Midbrain (tissue), 1 donor: ENCODE data around the gene NUP98.

ENCODE experiments used
- DNase-seq: peaks from one replicate; lab custom pipeline; 2025; lab: John Stamatoyannopoulos, UW

Gene NUP98

DNA sequence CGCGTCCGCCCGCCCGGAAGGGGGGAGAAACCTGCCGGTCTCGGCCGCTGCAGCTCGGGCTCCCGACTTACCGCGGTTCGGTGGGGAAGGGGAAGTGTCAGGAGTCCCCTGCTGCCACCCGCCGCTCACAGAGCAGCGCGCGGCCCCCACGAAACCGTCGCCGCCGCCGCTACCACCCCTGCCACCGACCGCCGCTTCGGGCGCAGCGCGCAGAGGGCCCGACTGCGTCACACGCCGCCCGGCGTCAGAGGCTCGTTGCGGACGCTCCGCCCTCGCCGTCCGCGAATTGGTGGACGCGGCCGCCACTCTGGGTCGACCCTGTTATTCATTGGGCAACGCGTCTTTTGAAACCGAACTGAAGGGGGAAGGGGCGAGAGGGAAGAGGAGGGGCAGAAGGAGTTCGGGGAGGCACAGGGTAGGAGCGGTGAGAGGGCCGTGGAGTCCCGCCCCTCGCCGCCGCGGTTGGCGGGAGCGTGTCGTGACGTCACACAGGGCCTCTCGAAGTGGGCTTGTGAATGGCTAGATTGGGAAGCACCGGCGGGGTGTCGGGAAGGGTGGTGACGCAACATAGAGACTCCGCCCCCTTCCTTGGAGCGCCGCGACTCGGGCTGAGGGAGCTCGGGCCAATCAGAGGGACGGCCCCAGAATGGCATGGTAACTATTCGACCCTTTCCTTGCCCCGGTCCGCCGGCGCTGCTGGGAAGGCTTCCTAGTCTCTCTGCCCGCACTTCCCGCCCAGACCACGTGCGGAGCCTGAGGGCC lies at the start of gene NUP98:
NUP98 (minus strand) TSS at position 226 of the 762 bp plus-strand sequence. CDS start 15,437 bp downstream, outside the sequence.
- peak; percentile 100 for DNase-seq

DNA sequence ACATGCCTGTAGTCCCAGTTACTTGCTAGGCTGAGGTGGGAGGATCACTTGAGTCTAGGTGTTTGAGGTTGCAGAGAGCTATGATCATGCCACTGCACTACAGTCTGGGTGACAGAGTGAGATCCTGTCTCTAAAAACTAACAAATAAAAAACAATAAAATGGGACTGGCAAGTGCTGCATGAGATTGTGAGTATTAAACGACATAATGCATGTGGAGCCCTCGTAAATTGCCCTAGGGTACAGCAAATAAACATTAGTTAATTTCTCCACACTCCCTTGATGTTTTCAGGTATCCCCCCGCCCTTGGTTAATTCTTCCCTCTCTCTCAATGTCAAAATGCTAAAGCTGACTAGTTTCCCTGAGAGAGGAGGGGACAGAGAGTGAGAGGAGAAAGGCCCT lies 48.3 kb upstream of the NUP98 start:
- no peak for DNase-seq

DNA sequence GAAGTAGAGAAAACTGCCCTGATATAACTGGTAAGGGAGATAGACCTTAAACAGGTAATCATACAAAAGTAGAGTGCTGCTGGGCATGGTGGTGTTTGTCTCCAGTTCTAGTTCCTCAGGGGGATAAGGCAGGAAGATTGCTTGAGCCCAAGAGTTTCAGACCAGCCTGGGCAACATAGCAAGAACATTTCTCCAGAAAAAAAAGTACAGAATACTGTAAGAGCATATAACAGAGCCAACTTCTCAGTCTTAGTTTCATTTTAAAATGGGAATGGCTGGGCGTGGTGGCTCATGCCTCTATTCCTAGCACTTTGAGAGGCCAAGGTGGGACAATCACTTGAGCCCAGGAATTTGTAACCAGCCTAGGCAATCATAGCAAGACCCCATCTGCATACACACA lies 47.9 kb upstream of the NUP98 start:
- no peak for DNase-seq

- no peak for DNase-seq
Observed at GRCh38 chr11:3843326-3843725, 46.0 kb upstream of the NUP98 start.

- DNase-seq: peak; percentile 88
Observed at GRCh38 chr11:3841426-3842350, 44.3 kb upstream of the NUP98 start.

GRCh38 chr11:3840870-3841425 lies 43.6 kb upstream of the NUP98 start, which contains the start of gene RHOG:
TSS of gene RHOG (minus strand) at chr11:3840959. CDS start at chr11:3828138, 12,821 bp downstream.
- peak; percentile 68 for DNase-seq

DNA sequence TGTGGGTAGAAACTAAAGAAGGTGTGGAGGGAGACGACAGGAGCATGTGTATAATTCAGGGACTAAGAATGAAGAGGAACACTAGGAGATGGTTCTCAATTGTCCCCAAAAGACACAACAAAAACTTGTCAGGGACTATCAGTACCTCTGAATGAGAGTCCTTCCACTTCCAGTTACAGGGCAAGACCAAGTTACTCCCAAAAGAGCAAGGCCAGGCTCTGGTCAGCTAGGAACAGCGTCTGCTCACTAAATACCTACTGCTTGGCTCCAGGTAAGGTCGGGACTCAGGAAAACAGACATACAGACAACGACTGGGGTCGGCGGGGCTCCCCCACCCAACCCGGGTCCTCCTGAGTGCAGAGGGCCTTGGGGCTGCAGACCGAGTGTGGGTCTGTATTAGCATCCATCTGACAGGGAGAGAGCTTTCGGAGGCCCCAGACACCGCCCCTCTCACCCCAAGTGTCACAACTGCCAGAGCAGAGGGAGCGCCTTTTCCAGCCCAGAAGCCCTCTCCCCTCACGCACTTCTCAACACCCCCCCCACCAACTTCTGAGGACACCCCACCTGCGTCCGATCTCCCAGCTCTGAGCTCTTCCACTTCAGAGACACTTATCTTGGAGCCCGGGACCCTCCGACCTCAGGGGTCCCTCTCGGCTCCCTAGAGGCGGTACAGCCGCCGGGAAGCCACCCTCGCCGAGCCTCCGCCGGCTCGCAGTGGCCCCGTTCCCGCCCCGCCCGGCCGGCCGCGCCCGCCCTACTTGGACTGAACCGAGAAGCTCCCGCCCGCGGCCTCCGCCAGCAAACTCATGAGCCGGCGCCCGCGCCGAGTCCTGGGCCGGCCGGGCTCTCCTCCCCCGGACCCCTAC lies 42.9 kb upstream of the NUP98 start:
- peak; percentile 41 for DNase-seq

DNA sequence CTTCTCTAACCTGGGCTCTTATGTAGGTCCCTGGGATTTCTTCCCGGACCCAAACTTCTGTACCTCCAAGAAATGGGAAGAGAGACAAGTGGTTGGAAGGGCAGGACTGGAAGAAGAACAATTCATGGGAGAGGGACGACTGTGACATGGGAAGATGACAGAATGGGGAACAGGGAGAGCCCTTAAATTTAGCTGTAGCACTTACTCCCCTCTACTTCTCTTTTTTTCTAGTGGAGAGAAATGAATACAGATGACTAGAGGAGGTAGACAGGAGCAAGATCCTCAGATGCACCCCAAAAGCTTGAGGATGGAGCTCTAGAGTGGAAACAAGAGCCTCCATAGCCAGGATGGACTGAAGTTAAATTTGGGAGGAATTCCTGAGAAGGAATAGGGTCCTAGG lies 41.1 kb upstream of the NUP98 start:
- peak; percentile 21 for DNase-seq

- peak; percentile 55 for DNase-seq
Observed at GRCh38 chr11:3837793-3838192, 40.4 kb upstream of the NUP98 start.

GRCh38 chr11:3836903-3837302 lies 39.5 kb upstream of the NUP98 start:
- no peak for DNase-seq

DNA sequence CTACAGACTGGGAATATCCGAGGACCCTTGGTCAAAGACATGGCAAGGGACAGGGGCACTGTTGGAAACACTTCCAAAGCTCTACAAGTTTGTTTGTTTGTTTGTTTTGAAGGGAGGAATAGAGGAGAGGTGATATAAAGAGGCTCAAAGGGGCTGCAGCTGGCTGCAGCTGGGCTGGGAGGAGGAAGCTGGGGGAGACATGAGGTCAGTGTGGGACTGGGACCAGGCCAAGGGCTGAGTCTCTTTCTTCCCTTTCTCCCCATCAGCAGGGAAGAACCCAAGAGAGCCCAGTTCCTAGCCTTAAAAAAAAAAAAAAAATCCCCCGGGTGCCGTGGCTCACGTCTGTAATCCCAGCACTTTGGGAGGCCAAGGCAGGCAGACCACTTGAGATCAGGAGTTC lies 38.4 kb upstream of the NUP98 start:
- DNase-seq: peak; percentile 61

- DNase-seq: peak; percentile 44
Observed at GRCh38 chr11:3834664-3835461, 37.5 kb upstream of the NUP98 start.

- DNase-seq: no peak
Observed at GRCh38 chr11:3834349-3834663, 37.0 kb upstream of the NUP98 start.

- DNase-seq: no peak
Observed at GRCh38 chr11:3833449-3833848, 36.1 kb upstream of the NUP98 start.

- DNase-seq: no peak
Observed at GRCh38 chr11:3832816-3833215, 35.5 kb upstream of the NUP98 start.

DNA sequence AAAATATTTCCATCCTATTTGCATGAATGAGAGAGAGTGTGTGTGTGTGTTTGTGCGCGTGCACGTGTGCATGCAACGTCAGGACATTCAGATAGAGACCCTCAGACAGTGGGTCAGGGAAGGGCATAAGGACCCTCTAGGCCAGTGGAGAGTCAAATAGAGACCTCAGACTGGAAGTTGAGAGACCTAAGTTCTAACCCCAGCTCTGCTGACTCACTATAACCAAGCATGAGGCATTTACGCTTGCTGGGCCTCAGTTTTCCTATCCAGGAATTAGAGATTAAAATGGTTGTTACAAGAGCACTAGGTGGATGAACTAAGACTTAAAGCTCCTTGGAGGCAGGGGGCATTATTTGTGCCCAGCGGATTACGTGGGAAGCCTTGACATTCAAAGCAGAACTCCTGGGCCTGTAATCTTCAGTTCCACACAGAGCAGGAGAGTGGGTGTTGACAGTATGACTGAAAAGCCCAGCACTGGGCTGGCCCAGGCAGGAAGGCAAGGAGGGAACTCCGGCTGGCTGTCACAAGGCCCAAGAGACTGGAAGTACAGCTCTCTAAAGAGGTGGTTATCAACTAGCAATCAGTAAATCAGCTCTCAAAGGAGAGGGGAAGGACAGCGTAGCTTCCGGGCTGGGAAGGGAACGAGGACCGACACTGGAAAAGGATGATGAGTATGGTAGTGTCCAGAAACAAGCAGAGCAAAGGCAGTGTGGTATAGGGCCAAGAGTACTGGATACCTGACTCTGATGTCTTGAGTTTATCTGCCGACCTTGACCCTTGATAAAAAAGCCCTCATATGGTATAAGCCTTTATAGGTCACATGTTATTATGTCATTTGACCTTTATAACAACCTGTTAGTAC lies 34.3 kb upstream of the NUP98 start:
- DNase-seq: no peak

DNA sequence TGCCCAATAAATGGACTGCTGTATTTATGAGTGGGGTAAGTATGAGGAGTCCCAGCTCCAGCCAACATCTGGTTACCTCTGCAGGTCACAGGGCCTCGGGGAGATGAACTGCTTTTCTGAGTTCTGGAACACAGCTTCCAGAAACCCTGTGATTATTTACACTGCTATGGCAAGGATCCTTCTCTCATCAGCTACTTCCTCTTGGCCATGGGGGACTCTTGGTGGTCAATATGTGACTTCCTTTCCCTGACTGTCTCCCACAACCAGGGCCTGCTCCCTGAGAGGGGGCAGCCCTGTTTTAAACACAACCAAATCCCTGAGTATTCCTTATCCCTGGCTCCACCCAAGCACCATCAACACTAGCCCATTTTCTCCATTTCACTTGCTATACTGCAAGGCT lies 33.4 kb upstream of the NUP98 start:
- no peak for DNase-seq

- DNase-seq: no peak
Observed at GRCh38 chr11:3830088-3830487, 32.7 kb upstream of the NUP98 start.

- DNase-seq: peak; percentile 30
Observed at GRCh38 chr11:3827434-3828186, 30.3 kb upstream of the NUP98 start.
